Psoas muscle (tissue), 8 donors: ENCODE data around the gene FARP1. TPM values are rescaled to one million over a fixed set of nuclear protein-coding genes. Genes with fewer than 3 reads are reported as not detected.

Source experiments
- ATAC-seq, 4 donors: fragments of 200-7000 bp; cut with Tn5 transposase; one replicate each; pipeline ENCODE4 v1.9.1; 2020; ENCODE audit warnings: moderate library complexity in 3 of 4, mild to moderate bottlenecking in 2 of 4
- DNase-seq, 2 donors: peaks; one replicate each; pipeline ENCODE4 v3.0.0-alpha.2; 2020
- H3K27ac ChIP-seq: fragments of 200-600 bp; one replicate; pipeline ENCODE4 v1.8.0; 2022
- H3K27me3 ChIP-seq, 3 donors: fragments of 200-600 bp in 1 of 3; one replicate each; pipeline versions ENCODE4 v1.6.1 to v1.8.0; 2013 to 2022; ENCODE audit warnings: low read length in 2 of 3, mild to moderate bottlenecking in 2 of 3, moderate library complexity in 1 of 3; ENCODE audit not compliant: insufficient read depth in 3 of 3
- H3K36me3 ChIP-seq, 2 donors: fragments of 200-600 bp in 1 of 2; one replicate each; pipeline versions ENCODE4 v1.6.1 to v1.8.0; 2013 to 2022; ENCODE audit warnings: low read depth in 1 of 2, mild to moderate bottlenecking in 1 of 2, moderate library complexity in 1 of 2; ENCODE audit not compliant: insufficient read depth in 1 of 2
- H3K4me1 ChIP-seq: fragments of 200-600 bp; one replicate; pipeline ENCODE4 v1.8.0; 2022
- H3K4me3 ChIP-seq: fragments of 200-600 bp; one replicate; pipeline ENCODE4 v1.8.0; 2022; ENCODE audit warnings: mild to moderate bottlenecking
- H3K9me3 ChIP-seq: fragments of 200-600 bp; one replicate; pipeline ENCODE4 v1.8.0; 2022
- CTCF ChIP-seq: fragments of 200-600 bp; IDR thresholded peaks from one replicate; pipeline ENCODE4 v1.8.0; 2022; ENCODE audit warnings: antibody characterized with exemption
- WGBS, 3 donors: extraction: QIAGEN DNeasy Blood & Tissue Kit; methylation state at CpG; one replicate each; pipeline versions ENCODE4 v1.1.6 to v1.1.7; 2013; 5-methylcytosine and 5-hydroxymethylcytosine counted together
- intact Hi-C, 2 donors: fragments of 100-400 bp; cut with DNase I; formaldehyde crosslinking; loops; one replicate each; pipeline versions ENCODE4 v1.11.0 to v1.14.2; 2022
- polyA plus RNA-seq, 3 donors: library from polyadenylated mRNA; stranded (reverse); fragments of 200-250 nt; gene quantifications; one replicate each; pipeline ENCODE4 v1.2.3, GENCODE V29; 2013
- total RNA-seq, 4 donors: library from RNA; stranded (reverse); fragmentation: NEBNext Ultra II Directional in 2 of 4; extraction: Animal tissue kit (Norgen Biotek cat#: 25700) in 2 of 4; gene quantifications; one replicate each; pipeline versions ENCODE4 v1.2.1 to v1.2.4, GENCODE V29; 2021 to 2023
- donor health status: healthy with polysubstance abuse.
- donor health status: DM: no; HTN: no; CAD: no; lungs with moderate emphysema.
- donor health status: Bipolar disorder and iron deficiency.
- donor health status: healthy.
- donor health status: DM: yes; HTN: yes; CAD: no.
- donor health status: DM: no; HTN: no; CAD: no.
- donor health status: DM: no; HTN: no; CAD: no.
- donor health status: DM: yes; HTN: yes; CAD: no.

Gene FARP1
- total and polyA plus RNA-seq, 7 donors: 5.7 to 19.4 (median 9.2) TPM

- H3K27ac ChIP-seq: no peak overlapping the region
- no peak overlapping the region for H3K4me3 ChIP-seq
- 84 to 95% (median 93%) methylated on average over 7 of the region's 7 CpGs for WGBS, 3 donors
- H3K9me3 ChIP-seq: no peaks in the 10 kb centered on the region
- peaks cover 0 to 11% of the 10 kb centered on the region in 2 donors for H3K36me3 ChIP-seq
- no peak for TF ChIP-seq CTCF
- intact Hi-C loops: no loop called here
- no peaks in the 10 kb centered on the region for H3K27me3 ChIP-seq
- ATAC-seq (no peak), DNase-seq (no peak)
- H3K4me1 ChIP-seq: no peaks in the 10 kb centered on the region
Measured at GRCh38 chr13:98413796-98414195, 270.9 kb downstream of the FARP1 start.

- H3K4me1 ChIP-seq: no peaks in the 10 kb centered on the region
- no peak overlapping the region for H3K27ac ChIP-seq
- WGBS, 3 donors: 95 to 98% (median 98%) methylated on average over 18 of the region's 18 CpGs
- H3K27me3 ChIP-seq: no peaks in the 10 kb centered on the region
- DNase-seq: no peak
- H3K9me3 ChIP-seq: no peaks in the 10 kb centered on the region
- intact Hi-C loops: no loop called here
- no peak for ATAC-seq
- peaks cover 0 to 11% of the 10 kb centered on the region in 2 donors for H3K36me3 ChIP-seq
- no peak overlapping the region for H3K4me3 ChIP-seq
- no peak for TF ChIP-seq CTCF
Measured at GRCh38 chr13:98415326-98416070, 272.6 kb downstream of the FARP1 start.

GRCh38 chr13:98416408-98416807 is 273.5 kb downstream of the FARP1 start:
- no peak for TF ChIP-seq CTCF
- ATAC-seq (no peak), DNase-seq (no peak)
- WGBS, 3 donors: 66 to 71% (median 67%) methylated on average over 4 of the region's 4 CpGs
- Histone ChIP-seq H3K27ac (no peak overlapping the region), H3K4me3 (no peak overlapping the region), H3K4me1 (no peaks in the 10 kb centered on the region), H3K27me3 (no peaks in the 10 kb centered on the region), H3K9me3 (no peaks in the 10 kb centered on the region), H3K36me3 (peaks cover 0 to 11% of the 10 kb centered on the region in 2 donors)
- intact Hi-C loops: no loop called here

GRCh38 chr13:98419786-98420553 is 277.1 kb downstream of the FARP1 start:
- ATAC-seq (no peak), DNase-seq (no peak)
- Histone ChIP-seq H3K36me3 (peaks cover 2 to 5% of the 10 kb centered on the region in 2 donors), H3K4me1 (no peaks in the 10 kb centered on the region), H3K4me3 (no peak overlapping the region), H3K27me3 (no peaks in the 10 kb centered on the region), H3K9me3 (no peaks in the 10 kb centered on the region), H3K27ac (no peak overlapping the region)
- 90 to 92% (median 91%) methylated on average over 14 of the region's 14 CpGs for WGBS, 3 donors
- TF ChIP-seq CTCF: no peak
- intact Hi-C loops: no loop called here
